Gastroesophageal sphincter (tissue), 3 donors: ENCODE measurements around the gene CDC123.

Source experiments
- POLR2A ChIP-seq, 2 donors: fragments of 450-650 bp; IDR thresholded peaks; one replicate each; pipeline ENCODE4 v1.6.1; 2017; ENCODE audit warnings: antibody characterized with exemption in 2 of 2, mild to moderate bottlenecking in 2 of 2, moderate library complexity in 1 of 2
- TF ChIP-seq, protein P1 (sequence below), 4 experiments: fragments of 200-600 bp in 2 of 4; fragments of 450-650 bp in 2 of 4; sonication (generic) in 1 of 4; IDR thresholded peaks; one replicate each; pipeline ENCODE4 v1.5.1; 2017 to 2019; ENCODE audit warnings: antibody characterized with exemption in 4 of 4, mild to moderate bottlenecking in 2 of 4, moderate library complexity in 2 of 4

DNA sequence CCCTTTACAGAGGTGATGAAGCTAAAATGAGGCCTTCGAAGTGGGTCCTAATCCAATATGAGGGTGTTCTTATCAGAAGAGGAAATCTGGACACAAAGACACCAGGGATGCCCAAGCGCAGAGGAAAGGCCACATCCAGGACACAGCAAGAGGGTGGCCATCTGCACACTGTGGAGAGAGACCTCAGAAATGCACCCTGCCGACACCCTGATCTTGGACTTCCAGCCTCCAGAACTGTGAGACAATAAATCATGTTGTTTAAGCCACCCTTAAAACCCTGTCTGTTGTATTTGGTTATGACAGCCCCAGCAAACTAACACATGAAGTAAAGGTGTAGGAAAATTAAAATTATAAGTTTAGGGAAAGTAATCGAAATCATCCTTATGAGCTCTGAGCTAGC lies 64.0 kb downstream of the CDC123 start:
- TF ChIP-seq, protein P1, sequence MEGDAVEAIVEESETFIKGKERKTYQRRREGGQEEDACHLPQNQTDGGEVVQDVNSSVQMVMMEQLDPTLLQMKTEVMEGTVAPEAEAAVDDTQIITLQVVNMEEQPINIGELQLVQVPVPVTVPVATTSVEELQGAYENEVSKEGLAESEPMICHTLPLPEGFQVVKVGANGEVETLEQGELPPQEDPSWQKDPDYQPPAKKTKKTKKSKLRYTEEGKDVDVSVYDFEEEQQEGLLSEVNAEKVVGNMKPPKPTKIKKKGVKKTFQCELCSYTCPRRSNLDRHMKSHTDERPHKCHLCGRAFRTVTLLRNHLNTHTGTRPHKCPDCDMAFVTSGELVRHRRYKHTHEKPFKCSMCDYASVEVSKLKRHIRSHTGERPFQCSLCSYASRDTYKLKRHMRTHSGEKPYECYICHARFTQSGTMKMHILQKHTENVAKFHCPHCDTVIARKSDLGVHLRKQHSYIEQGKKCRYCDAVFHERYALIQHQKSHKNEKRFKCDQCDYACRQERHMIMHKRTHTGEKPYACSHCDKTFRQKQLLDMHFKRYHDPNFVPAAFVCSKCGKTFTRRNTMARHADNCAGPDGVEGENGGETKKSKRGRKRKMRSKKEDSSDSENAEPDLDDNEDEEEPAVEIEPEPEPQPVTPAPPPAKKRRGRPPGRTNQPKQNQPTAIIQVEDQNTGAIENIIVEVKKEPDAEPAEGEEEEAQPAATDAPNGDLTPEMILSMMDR (IDR thresholded peaks at IDR 0.05), result no peak
- TF ChIP-seq POLR2A (IDR thresholded peaks at IDR 0.05), result no peak
